ENCODE data around the gene NAIF1.
A peak's percentile ranks its signal among the peaks of the same experiment; 100 is the strongest.

The NAIF1 gene

DNA sequence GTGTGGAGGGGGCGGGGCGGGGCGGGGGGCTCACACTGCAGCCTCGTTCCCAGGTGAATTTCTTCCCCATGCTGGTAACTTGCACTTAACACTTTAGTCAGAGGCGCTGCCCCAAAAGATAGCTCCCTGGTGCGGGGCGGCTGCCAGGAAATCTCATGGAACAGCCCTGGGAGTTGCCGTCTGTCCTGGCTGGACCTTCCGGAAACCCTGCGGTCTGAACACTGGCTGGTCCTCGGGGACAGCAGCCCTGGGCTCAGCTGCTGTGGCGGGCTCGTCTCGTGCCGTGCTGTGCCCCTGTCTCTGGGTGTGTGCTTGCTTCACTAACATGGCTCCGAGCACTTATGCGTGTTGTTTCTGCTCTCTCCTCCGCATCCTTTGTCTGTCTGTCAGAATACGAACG is 34.6 kb upstream of the NAIF1 start:
- no peak for DNase-seq

DNA sequence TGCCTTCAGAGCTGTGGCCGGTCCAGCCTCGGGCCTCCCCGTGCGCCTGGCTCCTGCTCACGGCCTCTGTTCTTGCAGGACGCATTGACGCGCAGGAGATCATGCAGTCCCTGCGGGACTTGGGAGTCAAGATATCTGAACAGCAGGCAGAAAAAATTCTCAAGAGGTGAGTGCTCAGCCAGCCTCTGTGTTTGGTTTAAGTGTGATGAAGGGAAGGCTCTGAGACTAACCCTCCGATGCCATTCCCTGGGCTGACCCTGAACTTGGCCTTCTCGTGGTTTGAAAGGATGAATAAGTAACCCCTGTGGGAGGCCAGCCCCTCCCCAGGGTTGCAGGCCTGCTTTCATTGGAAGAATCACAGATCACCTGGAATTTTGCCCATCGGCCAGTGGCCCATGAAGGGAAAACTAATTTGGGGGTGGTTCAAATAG is 34.1 kb upstream of the NAIF1 start:
- no peak for DNase-seq

DNA sequence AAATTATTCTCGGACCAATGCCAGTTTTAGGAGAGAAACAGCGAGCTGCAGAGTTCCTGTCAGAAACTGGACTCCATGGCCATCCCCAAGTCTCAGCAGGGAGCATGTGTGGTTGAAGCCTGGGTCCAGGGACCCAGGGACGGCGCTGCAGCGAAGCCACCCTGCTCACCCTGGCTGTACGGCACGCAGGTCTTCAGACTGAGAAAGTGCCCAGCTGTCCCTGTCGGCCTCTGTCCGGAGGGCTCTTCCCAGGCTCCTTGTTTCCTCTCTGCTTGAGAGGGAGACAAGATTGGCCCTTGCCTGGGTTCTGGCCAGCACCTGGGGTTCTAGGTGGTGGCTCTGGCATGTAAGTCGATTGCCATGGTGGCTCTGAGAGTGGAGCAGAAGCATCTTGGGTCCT is 33.5 kb upstream of the NAIF1 start:
- DNase-seq: no peak

DNA sequence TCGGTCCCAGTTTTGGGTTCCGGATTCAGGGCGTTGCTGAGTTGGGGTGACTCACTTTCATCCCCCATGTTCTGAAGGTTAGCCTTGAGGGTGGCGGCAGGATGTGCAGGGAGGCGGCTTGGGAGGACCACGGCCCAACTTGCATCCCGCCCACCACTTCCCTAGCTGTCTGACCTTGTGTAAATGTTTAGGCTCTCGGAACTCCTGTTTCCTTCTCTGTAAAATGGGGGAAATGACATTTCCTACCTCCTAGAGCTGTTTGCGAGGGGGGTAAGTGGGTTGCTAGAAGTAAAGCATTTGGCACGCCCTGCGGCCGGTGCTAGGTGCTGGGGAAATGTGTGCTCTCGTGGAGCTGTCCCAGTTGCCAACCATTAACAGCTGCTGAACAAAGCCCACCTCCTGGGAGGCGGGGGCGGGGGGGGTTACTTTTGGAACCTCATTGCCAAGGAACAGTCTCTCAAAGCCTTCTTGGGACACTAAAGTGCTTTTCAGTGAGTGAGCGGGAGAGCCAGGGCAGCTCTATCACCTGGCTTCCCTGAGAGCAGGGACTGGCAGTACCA is 32.9 kb upstream of the NAIF1 start:
- no peak for DNase-seq

DNA sequence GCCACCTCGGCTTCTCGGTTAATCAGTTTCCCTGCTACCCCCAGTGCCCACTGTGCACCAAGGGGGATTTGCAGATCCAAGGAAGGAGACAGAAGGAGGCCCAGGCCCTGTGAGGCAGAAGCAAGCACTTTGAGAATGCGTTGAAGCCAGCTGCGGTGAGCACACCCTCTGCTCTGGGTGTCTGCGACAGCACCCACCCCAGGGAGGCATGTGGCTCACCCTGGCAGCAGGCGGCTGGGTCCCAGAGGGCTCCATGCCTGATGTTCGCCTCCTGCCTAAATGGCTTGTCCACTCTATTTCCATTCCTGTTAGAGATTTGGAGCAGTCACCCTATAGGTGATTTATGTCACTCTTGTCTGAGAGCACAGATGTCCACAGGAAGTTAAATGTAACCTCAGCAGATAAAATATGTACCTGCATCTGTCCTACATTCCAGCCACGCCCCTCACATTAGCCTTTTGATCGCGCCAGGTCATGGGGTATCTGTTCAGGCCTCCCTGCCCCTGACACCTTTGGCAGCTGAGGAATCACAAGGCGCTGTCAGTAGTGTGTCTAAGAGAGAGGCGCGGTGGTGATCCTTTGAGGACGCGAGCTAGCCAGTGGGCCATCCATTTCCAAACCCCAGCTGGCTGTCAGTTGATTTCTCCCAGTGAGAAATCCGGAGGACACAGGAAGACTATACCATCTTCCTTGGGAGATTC is 32.3 kb upstream of the NAIF1 start:
- DNase-seq: no peak

DNA sequence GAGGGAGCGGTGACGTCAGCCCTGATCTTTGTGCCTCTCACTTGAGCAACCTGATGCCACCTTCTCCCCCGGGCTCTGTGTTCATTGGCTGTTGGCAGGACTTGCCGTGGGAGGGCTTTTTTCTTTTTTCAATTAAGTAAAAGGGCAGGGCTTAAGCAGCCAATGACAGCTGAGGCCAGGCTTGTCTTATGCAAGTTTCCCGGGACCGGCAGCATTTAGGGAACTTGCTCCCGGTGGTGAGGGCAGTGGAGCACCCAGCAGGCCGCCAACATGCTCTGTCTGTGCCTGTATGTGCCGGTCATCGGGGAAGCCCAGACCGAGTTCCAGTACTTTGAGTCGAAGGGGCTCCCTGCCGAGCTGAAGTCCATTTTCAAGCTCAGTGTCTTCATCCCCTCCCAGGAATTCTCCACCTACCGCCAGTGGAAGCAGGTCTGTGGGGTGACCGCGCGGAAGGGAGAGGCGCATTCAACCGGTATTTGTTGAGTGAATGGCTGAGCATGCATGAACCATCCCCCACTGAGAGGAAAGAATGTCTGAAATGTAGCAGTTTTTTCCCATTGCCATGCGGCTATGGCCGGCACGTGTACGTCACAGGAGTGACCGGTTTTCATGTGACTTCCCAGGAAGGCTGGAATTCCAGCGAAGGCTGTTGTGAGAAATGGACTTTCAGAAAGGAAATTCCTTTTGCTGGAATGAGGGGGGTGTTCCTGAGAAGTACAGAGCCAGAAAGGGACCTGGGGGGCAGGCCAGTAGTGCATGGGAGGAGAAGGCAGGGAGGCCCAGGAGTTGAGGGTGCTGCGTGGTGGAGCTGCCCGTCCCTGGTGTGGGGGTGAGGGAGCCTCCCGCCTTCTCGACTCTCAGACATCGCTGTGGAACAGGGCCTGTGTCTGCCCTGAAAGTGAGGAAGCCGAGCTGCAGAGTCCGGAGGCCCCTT is 31.4 kb upstream of the NAIF1 start:
- DNase-seq: peak in 1 of 2 experiments; percentile 1

DNA sequence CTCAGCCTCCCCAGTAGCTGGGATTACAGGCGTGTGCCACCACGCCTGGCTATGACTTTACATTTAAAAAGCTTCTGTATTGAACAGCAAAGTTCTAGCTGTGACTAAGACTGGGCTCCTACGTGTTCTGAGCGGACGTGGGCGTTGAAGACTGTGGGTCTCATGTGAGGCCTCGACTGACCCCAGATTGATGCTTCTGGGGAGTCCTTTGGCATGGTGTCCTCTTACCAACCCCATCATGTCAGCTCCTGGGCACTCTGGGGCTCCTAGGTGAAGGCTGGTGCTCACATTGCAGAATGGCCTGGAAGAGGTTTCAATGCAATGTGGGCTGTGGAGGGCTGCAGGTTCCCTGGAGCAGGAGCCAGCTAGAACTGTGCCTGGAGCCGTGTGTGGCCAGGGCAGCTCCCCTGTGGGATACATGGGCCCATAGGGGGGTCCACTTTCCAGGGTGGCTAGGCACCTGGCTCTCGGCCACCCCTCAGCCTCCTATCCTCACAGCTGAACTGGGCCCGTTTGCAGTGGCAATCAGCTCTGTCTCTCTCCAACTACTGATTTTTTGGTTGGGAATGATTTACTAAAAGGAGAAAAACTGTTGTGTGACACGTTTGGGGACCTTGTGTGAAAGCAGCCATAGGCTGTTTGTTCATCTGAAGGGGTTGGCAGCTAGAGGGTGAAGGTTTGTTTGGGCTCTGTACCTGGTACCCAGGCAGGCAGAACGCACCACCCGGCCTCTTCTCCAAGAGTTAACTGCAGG is 30.6 kb upstream of the NAIF1 start:
- DNase-seq: no peak

DNA sequence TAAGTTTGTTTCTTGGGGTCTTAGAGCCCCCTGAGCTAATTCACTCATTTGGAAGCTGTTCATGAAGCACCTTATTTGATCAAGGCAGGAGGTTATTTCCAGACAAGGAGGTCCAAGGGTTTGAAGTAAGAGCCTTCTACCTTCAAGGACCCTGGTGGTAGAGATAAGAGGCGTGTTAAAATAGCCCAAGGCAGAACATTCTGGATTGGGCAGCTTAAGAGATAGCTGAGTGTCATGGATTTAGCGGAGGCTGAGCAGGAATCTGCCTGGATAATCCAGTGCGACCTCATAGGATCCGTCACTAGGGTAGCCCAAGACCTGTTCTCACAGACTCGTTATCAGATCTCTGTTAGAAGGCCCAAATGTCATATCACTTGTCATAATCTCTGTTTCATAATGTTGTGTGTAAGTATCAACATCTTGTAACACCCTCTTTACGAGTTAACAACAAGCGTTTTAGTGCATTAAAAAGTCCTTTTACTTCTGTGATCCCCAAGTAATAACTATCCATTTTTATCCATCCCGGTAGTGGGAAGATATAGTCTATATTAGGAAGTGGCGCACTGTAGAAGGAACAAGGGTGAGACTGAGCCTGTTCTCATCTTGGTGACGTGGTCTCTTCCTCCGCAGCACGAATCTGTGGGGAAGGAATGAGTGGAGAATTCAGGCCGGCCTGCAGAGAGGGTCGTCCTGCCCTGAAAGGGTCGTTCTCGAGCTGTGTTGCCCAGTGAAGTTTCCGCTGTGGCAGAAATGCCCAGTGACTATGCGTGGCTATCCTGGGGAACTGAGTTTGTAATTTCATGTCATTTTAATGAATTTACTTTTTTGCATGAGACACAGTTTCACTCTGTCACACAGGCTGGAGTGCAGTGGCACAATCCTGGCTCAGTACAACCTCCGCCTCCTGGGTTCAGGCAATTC is 29.8 kb upstream of the NAIF1 start:
- DNase-seq: no peak

DNA sequence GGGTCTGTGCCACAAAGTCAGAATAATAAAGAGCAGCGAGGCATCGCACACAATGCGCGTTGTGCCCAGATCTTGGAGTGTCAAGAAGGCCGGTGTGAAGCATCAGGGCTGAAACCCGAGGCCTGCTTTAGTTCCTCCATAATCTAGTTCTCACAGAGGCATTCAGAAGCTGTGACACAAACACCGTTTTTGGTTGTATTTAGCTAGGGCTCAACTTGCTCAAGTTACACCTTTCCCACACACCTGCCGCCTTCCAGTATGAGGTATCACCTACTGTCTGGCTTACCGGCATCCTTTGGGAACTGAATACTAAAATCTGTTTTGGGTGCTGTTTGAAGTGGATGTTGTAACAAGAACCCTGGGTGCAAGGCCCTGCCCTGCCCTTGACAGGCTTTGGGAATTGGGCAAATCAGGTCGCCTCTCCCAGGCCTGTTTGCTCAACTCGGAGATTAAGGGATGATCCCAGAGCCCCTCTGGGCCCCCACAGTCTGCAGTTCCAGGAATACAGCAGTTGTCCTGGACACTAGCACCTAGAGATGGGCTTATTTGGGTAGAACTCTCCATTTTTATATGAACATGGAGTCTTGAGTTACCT is 27.9 kb upstream of the NAIF1 start:
- no peak for DNase-seq

DNA sequence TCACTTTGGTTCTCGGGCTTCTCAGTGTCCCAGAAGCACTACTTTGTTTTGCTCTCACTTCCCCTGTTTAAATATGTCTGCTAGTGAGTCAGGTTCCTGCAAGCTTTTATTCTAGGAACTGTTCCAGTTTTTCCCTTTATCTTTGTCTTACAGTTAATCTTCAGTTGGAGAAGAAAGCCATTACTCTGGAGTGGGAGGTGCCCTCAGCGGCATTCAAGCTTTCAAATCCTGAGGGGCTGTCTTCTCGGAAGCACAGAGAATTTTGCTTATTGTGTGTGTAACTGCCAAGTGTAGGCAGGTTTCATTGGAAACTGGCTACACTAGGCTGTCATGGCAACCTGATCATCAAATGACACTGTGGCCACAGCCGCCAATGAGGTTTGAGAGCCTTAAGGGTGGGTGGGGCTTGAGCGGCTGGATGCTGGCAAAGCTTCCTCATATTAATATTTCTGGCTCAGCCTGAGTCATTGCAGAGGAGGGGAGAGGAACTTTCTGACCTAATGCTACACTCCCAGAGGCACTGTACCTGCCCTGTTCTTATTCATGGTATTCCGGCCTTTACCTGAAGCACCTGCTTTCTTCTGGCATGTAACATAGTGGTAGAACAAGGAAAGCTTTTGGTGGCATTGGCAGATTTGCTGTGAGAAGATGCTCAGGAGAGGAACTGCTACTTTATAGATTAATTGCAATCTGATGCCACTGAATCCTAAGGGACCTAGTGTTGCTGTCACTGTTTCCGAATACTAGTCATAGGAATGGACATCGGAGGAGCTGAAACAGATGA is 27.2 kb upstream of the NAIF1 start:
- DNase-seq: peak; percentile 92 to 95

DNA sequence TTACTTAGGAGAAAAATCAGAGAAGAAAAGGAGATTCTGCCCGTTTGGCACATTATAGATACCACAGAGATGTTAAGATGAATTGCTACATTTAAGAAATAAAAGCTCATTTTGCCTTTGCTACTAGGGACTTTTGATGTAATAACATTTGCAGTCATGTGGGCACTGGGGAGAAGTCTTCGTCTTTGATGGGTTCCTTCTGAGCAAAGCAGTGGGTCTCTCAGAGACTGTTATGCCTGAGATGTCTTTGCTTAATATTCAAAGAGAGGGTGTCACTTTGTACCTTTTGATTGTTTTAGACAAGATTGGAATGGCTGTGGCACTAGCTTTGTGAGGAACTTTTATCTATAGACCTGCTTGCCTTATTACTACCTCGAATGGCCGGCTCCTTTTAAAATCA is 25.9 kb upstream of the NAIF1 start:
- no peak for DNase-seq

DNA sequence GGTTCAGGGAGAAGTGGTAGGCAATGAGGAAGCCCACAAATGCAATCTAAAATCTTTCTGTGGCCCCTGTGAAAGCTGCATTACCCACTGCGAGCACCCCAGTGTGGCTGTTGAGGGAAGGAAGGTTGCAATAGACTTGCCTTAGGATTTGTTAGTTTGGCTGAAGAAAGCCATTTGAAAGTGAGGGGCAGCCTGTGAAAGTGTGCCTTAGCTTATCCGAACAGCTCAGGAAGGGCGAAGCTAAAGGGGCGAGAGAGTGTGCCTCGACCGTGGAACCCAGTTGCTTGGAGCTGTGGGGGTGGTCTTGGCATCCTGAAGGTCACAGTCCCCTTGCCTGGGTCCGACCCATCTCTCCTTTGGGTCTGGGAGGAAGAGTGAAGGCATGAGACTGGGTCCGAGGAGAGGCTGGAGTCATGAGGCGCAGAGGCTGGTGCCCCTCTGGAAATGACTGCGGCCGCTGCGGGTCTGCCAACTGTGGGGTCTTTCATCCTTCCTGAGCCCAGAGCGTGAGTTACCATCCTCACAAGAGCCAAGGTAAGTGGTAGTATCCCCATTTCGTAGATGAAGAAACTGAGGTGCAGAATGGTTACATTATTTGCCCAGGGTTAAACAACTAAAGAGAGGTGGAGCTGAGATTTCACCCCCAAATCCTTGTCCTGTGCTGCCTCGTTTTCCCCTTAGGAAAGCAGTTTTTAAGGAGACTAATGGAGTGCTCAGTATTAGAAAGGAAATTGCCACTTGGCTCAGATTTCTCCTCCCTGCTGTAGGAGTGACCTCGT is 25.3 kb upstream of the NAIF1 start:
- no peak for DNase-seq

DNA sequence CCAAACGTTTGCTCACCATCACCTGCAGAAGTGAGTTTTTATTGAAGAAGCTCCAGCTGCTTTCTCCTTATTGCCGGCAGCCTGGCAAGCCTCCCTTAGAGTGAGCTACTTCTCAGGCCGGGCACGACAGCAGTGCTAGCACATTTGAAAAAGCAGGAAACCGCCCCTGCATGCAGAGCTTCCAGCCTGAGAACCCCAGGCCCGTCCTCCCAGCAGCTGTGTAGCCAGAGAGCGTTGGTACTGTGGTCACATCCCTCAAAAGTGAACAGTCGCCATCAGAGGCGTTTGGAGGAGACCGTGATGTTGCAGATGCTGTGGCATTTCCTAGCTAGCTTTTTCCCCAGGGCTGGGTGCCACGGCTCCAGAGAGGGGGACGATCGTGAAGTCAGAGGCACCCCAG is 24.5 kb upstream of the NAIF1 start:
- no peak for DNase-seq

DNA sequence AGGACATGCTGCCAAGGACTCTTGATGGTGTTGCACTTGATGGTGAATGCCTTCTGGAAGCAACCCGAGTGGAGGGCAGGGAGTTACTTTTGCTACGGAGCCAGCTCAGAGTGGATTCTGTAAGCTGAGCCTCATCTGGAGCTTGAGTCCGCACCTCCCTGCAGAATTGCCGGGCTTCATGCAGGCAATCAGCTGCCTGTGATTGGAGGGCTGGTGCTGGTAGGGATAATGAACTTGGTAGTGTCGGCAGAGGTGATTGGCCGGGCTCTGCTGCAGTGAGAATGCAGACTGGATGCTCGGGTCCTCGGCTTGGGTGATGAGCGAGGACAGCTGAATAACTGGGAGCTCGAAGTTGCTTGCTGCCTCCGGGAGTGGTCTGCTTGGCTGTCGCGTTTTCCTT is 24.0 kb upstream of the NAIF1 start:
- no peak for DNase-seq

DNA sequence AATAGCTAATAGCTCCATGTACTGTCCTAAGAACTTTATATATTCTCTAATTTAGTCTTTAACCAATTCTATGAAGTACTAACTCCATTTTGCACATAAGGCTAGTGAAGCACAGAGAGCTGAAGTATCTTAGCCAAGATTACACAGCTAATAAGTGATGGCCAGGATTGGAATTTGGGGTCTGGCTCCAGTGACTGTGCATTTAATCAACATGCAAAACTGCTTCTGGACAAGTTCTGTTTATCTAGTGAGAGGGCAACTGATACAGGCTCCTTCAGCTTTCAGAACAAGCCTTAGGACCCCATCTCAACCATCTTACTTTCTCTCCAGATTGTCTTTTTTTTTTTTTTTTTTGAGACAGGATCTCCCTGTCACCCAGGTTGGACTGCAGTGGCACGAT is 22.2 kb upstream of the NAIF1 start:
- no peak for DNase-seq

DNA sequence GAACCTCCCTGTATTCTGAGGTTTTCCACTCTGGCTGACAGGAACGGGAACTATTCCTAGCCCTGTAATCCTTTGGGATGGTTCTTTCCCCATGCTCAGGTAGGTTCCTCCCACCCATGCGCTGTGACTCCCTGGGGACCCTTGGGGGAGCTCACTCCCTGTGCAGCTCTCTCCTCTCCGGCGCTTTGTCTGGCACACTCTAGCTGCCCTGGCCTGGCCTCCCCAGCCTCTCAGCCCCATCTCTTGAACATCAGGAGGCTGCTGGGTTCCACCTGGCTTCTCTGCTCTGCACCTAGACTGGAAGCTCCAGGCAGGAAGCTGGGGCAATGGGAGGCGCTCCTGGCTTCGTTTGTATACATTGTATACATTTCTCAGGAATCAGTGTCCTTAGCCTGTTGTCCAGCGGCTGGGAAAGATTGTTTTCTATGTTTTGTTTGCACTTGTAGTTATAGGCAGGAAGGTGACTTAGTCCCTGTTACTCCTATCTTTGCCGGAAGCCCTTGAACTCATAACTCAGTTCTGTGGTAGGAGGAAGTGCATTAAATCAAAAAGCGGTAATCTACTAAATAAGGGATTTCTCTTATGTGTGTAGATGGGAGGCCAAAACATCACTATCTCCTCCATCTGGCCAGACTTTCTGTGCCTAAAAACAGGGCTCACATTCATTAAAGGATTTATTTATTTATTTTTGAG is 21.3 kb upstream of the NAIF1 start:
- no peak for DNase-seq

DNA sequence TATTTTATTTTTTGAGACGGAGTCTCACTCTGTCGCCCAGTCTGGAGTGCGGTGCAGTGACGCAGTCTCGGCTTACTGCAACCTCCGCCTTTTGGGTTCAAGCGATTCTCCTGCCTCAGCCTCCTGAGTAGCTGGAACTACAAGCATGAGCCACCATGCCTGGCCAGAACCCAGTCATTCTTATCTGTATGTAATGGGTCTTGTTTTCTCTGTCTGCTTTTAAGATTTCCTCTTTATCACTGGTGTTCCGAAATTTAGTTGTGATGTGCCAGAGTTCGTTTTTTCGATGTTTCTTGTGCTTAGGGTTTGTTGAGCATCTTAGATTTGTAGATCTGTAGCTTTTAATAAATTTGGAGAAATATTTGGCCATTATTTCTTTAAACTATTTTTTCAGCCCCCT is 20.1 kb upstream of the NAIF1 start:
- no peak for DNase-seq

DNA sequence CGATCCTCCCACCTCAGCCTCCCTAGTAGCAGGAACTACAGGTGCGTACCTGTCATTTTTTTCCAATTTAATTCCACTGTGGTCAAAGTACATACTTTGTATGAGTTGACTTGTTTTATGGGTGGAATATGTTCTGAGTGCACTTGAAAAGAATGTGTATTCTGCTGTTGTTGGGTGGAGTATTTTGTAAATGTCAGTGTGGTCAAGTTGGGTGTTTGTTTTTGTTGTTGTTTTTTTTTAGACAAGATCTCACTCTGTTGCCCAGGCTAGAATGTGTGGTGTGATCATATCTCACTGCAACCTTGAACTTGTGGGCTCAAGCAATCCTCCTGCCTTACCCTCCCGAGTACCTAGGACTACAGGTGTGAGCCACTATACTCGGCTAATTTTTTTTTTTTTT is 18.8 kb upstream of the NAIF1 start:
- DNase-seq: no peak

DNA sequence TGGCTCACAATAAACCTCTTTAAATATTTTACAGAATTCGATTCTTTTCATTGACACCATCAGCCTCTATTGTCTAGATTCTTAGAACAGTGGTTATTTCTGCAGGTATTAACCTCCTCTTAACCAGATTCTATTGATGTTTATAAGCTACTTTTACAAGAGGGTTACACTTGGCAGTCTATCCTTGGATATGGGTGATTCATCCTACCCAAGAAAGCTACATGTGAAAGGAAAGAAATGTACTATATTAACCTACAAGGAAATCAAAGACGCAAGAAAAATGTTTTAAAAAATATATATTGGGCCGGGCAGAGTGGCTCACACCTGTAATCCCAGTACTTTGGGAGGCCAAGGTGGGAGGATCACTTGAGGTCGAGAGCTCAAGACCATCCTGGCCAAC is 17.6 kb upstream of the NAIF1 start:
- DNase-seq: no peak
